CD4-positive, alpha-beta T cell treated with Interleukin-12 subunit alpha and Interleukin-12 subunit beta, for 1 hour (primary cell): ENCODE measurements around the gene UTP14C.
"Not testable (repeated sequence)": the region's sequence is repeated elsewhere in the genome, so short reads cannot be mapped to it uniquely, and the experiment has no call there.

ENCODE experiments used
- DNase-seq: peaks from one replicate; pipeline ENCODE4 v3.0.0-alpha.2; 2020

Gene UTP14C

GRCh38 chr13:52024481-52024880, at the start of gene UTP14C:
Gene UTP14C (plus strand): TSS chr13:52024691. CDS start chr13:52028805, 4,114 bp downstream.
- DNase-seq = no peak

- DNase-seq = no peak
Measured at GRCh38 chr13:51976423-51976822, 48.1 kb upstream of the UTP14C start.

GRCh38 chr13:51976890-51977289, 47.6 kb upstream of the UTP14C start:
- DNase-seq = no peak

- DNase-seq = no peak
Measured at GRCh38 chr13:51977625-51978024, 46.9 kb upstream of the UTP14C start.

- DNase-seq = no peak
Measured at GRCh38 chr13:51978796-51979556, 45.5 kb upstream of the UTP14C start.

GRCh38 chr13:51980908-51981307, 43.6 kb upstream of the UTP14C start:
- no peak for DNase-seq

- DNase-seq = no peak
Measured at GRCh38 chr13:51981355-51981754, 43.1 kb upstream of the UTP14C start.

- not testable (repeated sequence) for DNase-seq
Measured at GRCh38 chr13:51983292-51983691, 41.2 kb upstream of the UTP14C start.

- not testable (repeated sequence) for DNase-seq
Measured at GRCh38 chr13:51984904-51985303, 39.6 kb upstream of the UTP14C start.

- DNase-seq = no peak
Measured at GRCh38 chr13:51988988-51989618, 35.4 kb upstream of the UTP14C start.

- no peak for DNase-seq
Measured at GRCh38 chr13:51993713-51994112, 30.8 kb upstream of the UTP14C start.

- no peak for DNase-seq
Measured at GRCh38 chr13:51995677-51996551, 28.6 kb upstream of the UTP14C start.

- no peak for DNase-seq
Measured at GRCh38 chr13:51996641-51997040, 27.9 kb upstream of the UTP14C start.

GRCh38 chr13:51997186-51997585, 27.3 kb upstream of the UTP14C start:
- no peak for DNase-seq

- no peak for DNase-seq
Measured at GRCh38 chr13:51997641-51998330, 26.7 kb upstream of the UTP14C start.

- no peak for DNase-seq
Measured at GRCh38 chr13:51998723-51999509, 25.6 kb upstream of the UTP14C start.

- DNase-seq = no peak
Measured at GRCh38 chr13:51999510-51999911, 25.0 kb upstream of the UTP14C start.

- DNase-seq = no peak
Measured at GRCh38 chr13:51999921-52000320, 24.6 kb upstream of the UTP14C start.

GRCh38 chr13:52001120-52001731, 23.3 kb upstream of the UTP14C start:
- peak; percentile 48 for DNase-seq

GRCh38 chr13:52002361-52002760, 22.1 kb upstream of the UTP14C start:
- no peak for DNase-seq

- no peak for DNase-seq
Measured at GRCh38 chr13:52003541-52003940, 20.9 kb upstream of the UTP14C start.
